ENCODE measurements around the gene CLSTN2.

The CLSTN2 gene

DNA sequence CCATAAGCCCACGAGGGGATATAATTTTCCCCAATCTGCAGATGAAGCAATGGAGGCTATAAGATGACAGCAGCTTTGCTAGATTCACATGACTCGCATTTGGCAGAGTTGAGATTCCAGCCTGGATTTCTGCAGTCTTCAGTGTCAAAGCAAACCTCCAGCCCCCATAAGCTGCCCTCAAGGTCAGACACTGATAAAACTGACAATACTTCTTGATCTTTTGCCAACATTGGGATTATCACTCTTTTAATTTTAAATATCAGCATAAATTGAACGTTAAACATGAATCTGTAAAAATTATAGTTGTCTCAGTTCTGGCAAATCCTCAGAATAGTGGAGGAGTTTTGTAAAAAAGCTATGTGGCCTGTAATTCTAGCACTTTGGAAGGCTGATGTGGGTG lies 508.8 kb downstream of the CLSTN2 start:
- FAIRE-seq = no peak

DNA sequence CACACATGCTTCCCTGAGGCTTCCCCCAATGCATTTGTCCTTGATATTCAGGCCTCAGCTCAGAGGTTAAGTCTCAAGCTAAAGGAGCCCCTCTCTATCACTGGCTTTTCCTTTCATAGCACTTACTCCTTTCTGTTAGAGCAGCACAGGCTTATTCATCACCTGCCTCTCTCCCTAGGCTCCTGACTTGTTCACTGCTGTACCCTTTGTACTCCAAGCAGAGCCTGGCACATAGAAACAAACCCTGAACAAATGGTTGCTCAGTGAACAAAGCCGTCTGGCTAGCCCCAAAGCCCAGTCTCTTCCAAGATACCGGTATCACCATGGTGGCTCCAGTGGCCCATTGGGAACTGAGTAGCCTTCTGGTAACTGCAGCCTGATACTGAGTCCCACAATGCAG lies 511.7 kb downstream of the CLSTN2 start:
- no peak for FAIRE-seq
- DNase-seq (ENCODE audit: low spot score) = no peak

More for the DNA sequence above, 508.8 kb downstream of the CLSTN2 start:
- DNase-seq (ENCODE audit: low spot score) = no peak

DNA sequence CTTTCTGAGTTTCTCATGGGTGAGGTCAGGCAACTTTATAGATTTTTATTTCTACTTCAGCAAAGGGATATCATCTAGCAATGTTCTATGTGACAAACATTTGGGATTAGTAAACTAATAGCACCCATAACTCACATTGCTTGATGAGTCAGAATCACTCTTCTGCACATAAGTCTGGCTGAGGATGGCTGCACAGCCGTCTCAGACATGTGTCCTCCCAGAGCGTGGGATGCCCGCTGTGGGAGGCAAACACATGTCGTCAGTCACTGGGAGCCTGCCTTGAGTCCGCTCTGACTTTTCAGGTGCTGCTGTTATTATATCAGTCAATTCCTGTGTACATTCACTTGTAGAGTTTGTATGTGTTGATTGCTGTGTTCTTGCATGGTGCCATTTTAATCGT lies 512.2 kb downstream of the CLSTN2 start:
- no peak for FAIRE-seq
- no peak for DNase-seq (ENCODE audit: low spot score)

DNA sequence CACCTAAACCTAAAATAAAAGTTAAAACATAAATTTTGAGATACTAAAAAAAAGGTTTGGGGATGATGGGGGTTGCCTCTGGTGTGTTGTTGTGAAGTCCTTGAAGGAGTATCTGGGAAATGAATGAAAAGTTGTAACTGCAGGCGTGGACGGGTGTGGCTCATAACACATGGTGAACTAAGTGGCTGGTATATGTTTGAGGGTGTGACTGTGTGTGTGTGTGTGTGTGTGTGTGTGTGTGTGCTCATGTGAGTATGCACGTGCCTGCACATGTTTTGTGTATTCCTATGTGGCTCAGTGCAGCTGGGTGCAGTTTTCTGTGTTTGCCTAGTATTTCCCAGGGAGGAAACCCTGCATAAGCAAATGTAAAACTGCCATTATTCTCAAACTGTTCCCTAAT lies 513.0 kb downstream of the CLSTN2 start:
- DNase-seq (ENCODE audit: low spot score) (no peak), FAIRE-seq (no peak)

DNA sequence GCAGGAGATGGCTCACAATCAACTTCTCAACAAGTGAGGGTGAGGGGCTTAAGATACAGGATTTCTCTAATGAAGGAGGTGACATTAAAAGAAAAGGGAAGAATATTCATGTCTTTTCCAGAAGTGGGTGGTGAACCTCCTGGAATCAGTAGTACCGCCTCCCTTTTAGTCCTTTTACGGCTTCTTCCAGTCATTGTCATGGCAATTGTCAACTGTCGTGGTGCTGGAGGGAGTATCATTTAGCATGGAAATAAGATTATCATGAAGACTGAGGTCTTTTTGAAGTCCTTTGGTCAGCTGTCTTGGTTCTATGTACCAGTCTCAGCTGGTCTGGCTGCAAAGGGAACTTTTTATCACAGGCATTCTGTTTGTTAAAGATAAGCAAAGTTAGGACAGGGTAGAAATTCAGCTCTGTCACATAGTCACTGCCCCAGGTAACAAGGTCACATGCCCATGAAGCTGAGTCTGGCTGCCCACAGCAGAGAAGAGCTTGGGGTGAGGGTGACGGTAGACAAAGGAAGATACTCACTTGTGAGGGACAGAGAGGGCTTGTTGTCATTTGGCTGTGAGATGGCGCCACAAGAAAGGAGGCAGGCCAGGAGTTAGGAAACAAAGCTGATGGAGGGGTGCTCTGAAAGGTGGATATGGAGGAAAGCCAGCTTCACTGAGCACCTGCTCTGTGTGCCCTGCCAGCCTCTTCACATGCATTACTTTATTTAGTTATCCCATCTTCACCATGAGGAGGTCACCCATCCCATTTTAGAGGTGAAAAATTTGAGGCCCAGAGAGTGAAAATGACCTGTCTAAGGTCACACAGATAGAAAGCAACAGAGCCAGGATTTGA lies 514.6 kb downstream of the CLSTN2 start:
- FAIRE-seq (no peak), DNase-seq (ENCODE audit: low spot score) (no peak)

DNA sequence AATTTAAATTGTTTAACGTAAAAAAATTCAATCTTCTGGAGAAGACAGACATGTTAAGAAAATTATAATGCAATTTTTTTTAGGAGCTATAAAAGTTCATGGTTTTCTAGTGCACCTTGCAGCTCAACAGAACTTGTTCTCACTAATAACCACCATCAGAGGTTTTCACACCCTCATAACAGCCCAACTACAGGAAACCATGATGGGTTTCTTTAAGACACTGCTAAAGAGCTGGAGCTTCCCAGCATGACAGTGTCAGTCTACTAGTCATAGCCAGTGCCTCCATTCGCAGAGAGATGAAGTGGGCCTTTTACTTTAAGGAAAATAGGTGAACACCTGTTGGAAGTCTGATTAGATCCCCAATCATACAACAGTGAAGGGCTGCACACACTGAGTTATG lies 518.8 kb downstream of the CLSTN2 start:
- DNase-seq (ENCODE audit: low spot score) = no peak
- no peak for FAIRE-seq

DNA sequence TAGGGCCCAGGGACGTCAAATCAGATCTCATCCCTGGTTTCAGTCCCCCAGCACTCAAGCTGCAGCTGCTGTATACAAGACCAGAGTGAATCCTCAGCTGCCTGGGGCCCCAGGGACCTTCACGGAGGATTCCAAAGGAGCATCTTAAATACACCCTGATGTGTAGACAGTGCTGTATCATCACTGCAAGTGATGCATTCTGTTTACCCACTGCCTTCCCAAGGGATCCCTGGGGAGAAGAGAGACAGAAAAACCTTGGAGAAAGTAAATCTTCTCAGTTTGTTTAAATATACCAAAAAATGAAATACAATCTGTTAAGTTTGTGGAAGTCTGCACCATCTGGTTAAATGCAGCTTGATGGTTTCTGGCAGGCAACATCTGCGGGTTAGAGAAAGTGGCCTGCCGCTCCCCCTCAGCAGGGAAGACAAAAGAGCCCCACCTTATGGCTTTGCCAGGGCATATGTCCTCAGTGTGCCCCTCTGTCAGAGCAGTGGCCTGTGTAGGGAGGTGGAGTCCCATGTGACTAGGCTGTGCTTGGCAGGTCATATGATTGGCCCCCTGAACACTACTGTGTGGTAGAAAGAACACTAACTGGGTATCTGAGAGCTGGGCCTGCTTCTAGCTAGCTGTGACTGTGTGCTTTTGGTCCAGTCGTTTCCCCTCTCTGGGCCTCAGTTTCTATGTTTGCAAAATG lies 520.7 kb downstream of the CLSTN2 start:
- no peak for FAIRE-seq

DNA sequence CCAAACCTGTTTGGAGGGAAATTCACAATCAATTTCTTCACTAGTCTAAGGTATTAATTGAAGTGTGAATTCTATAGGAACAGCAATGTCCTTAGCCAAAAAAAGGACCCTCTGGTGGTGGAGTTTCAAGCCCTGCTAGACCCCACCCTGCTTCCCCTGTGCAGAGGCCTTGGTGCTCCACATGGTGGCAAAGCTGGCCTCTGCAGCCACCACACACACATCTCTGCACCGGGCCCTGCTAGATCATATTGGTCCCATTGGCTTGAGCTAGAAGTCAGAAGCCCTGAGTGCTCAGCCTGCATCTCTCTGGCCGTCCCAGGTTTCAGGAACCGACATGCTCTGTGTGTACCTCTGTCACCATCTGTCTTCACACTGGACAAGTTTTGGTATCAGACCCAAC lies 522.0 kb downstream of the CLSTN2 start:
- FAIRE-seq (no peak), DNase-seq (ENCODE audit: low spot score) (no peak)

More for the DNA sequence above, 520.7 kb downstream of the CLSTN2 start:
- DNase-seq (ENCODE audit: low spot score) = no peak

DNA sequence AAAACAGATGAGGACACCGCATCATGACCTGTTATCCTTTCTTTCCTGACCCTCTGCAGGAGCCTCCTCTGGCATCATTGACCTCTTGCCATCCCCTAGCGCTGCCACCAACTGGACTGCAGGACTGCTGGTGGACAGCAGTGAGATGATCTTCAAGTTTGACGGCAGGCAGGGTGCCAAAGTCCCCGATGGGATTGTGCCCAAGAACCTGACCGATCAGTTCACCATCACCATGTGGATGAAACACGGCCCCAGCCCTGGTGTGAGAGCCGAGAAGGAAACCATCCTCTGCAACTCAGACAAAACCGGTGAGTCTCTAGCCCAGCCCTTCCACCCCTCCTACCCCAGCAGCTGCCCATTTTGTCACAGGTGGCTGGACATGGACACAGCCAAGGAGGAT lies 524.5 kb downstream of the CLSTN2 start:
- no peak for DNase-seq (ENCODE audit: low spot score)
- no peak for FAIRE-seq

DNA sequence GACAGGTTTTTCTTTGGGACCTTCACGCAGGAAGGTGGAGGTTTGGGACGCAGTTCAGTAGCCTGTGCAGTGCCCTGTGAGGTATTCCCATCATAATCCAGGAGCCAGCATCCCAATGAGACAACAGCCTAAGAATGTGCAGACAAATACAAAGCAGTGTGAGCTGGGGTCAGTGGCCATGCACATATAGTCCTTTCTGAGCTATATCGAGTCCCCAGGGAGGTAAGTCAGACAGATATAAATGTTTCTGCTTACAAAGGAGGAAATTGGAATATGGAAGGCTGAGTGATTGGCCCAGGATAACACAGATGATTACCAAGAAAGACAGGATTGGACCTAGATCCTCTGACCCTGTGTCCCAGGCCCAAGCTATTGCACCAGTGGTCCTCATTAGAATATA lies 526.3 kb downstream of the CLSTN2 start:
- FAIRE-seq (no peak), DNase-seq (ENCODE audit: low spot score) (no peak)

DNA sequence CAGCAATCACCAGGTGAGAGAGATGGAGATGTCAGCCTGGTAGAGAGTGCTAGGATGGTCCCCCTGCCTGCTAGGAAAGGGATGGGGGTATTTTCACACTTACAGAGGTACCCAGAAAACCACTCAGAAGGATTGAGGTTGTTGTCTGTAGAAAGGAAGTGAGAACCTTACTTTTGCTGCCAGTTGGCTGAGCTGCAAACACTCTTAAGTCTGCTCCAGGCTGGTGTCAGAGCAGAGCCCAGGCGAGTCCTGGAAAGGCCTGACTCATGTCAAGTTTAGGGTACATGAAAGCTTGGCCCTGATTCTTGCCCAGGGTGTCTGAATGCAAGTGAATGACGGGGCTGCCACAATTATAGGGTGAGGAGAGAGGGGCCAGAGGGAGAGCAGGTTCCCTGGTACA lies 528.4 kb downstream of the CLSTN2 start:
- DNase-seq (ENCODE audit: low spot score) (no peak), FAIRE-seq (no peak)

DNA sequence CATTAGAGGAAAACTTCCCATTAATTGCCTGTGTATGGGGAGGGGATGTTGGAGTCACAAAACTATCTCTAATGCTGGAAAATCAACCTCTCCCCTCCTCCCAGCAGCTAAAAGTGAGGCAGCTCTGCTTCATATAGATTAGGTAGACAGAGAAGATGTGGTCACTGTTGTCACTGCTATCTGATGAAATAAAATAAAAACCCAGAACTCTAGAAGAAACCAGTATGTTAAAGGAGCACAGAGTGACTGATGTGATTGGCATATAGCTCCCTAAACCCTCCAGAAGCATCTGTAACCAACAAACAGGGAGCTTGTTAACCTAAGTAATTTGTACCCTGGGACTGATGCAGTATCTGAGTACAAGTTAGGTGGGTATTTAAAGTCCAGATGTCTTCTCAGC lies 531.0 kb downstream of the CLSTN2 start:
- FAIRE-seq (no peak), DNase-seq (ENCODE audit: low spot score) (no peak)

DNA sequence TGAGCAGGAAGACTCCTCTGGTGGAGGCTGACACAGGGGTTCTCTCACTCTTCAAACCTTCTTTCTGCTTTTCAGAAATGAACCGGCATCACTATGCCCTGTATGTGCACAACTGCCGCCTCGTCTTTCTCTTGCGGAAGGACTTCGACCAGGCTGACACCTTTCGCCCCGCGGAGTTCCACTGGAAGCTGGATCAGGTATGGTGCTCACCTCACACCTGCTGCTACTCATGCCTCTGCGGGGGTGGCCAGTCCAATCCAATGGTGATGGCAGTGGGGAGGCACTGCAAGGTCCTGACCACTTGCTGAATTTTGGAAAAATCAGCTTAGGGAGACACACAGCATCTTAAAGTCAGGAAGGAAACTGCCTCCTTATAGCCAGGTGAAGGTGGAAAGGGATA lies 531.5 kb downstream of the CLSTN2 start:
- DNase-seq (ENCODE audit: low spot score) (no peak), FAIRE-seq (no peak)

DNA sequence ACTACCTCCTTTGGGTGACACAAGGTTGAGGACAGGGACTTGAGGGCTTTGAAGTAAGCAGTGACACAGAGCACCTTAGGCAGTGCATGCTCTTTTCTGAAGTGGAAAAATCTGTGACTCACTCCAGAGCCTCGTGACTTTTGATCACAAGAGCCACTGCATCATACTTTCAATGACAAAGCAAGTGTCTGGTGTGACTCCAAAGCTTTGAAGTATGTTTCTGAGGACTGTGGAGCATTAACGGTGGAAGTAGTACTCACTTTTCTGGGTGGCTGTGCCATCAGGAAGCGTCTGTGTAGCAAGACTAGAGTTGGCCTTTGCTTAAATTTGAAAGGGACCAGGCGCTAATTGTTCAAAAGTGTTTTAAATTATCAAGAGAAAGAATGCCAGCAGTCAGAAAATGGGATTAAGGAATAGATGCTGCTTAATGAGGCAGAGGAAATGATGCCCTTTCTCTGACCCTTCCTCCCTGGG lies 532.2 kb downstream of the CLSTN2 start:
- peak; percentile 33 for DNase-seq (ENCODE audit: low spot score)
- no peak for FAIRE-seq

DNA sequence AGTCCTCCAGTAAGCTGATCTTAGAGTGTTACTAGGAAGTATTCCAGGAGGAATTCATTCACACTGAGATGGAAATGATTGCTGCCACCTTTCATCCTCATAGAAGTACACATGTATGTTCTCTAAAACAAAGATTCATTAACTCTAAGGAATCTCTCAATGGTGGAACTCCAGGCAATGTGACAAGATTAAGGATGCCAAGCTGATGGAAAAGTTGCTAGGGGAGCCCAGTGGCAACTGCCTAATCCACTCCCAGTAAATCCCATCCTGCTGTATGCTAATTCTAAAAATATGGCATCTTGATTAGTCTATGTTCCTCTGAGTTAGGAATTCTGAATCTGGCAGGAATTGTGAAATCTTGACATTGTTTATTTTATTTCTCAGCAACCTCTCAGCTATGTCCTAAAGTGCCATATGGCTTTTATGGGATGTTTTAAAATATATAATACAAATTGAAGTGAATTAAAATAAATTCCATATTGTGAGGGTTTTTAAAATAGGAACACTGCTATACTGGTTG lies 532.9 kb downstream of the CLSTN2 start:
- DNase-seq (ENCODE audit: low spot score) = no peak
- FAIRE-seq = no peak

DNA sequence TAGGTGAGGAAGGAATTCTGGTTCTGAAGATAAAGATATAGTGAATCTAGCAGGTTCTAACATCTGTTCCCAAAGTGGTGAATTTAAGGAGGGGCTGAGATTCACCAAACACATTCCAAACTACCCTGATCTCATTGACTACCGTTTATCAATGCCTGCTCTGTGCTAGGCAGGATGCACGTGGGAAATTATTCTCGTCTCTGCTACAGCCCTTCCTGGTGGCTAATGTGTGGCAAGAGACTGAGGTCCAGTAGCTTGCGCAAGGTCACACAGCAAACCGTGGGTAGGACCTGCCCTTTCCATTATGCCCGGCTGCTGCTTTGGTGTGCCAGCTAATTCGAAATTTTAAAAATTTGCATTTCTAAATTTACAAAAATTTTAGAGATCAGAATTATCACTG lies 533.4 kb downstream of the CLSTN2 start:
- FAIRE-seq (no peak), DNase-seq (ENCODE audit: low spot score) (no peak)

DNA sequence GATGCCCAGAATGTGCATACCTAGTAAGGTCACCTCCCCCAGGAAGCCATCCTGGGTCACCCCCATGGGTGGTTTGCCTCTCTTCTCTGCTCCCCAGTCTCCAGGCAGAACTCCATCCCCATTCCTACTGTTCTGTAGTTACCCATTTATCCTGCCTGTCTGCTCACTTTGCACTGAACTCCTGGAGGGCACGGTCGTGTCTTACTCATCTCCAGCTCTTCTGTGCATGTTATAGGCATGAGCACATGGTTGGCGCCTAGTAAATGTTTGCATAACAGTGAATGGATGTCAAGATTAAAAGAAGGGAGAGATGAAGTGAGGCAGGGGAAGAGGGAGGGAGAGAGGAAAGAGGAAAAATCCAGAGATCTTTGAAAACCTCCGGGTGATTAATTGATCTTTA lies 534.5 kb downstream of the CLSTN2 start:
- DNase-seq (ENCODE audit: low spot score) (no peak), FAIRE-seq (no peak)

DNA sequence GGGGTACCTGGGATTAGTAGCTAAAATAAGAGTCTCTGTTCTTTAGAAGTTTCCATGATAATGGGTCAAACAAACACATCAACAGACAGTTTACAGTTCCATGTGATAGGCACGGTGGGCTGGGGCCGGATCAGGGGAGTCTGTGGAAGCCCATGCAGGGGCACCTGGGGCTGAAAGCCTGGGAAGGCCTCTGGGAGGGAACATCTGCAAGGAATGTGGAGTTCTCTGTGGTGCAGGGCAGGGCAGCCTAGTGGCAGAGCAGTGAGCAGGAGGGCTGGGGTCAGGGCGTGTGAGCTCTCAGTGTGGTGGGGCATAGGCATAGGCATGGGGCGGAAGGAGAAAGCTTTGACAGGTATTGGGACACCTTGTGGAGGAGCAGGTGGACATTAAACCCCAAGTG lies 535.2 kb downstream of the CLSTN2 start:
- FAIRE-seq = no peak
- no peak for DNase-seq (ENCODE audit: low spot score)

DNA sequence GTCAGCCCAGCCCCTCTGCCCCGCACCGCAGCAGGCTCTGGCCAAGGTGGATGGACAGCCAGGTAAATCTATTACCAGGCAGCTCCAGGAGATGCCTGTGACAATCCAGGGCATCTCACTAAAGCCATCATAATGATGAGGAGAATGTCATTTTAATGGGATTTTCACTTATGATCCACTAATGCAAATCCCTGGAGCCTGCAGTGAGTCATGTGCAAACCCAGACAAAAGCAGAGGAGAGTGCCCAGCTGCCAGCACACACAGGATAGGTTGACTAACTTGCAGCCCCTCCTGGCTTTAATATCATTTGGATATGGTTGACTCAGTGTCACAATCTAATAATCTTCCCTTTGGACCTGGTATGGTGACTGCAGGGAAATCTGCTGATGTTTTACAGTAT lies 536.0 kb downstream of the CLSTN2 start:
- DNase-seq (ENCODE audit: low spot score) = no peak
- no peak for FAIRE-seq

DNA sequence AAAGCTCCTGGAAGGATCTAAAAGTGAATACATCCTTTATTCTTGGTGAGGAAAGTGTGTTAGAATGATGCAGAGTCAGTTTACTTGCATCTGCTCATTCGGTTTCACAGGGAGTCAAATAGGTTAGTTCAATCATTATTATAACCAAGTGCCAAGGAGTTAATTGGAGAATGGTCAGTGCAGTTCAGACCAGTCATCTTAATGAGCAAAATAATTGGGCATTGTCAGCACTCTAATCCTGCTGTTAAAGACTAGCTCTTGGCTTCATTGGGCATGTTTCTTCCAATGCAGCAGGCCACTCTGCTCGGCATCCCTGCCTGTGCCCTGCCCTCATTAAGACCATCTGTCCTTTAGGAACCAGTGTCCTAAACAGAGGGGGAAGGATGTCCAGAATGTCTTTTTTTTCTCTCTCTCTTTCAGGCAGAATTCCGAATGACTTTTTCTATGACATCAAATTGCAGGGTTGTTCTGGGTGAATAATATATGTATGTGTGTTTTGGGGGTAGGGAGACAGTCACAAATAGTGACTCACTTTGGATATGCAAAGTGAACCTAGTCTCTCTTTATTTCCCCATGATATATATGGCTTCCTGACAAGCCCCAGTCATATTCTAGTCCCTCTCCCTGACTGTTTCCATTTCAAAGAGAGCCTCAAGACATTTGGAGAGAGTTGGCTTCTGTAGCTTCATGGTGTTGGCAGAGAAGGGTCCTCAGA lies 537.5 kb downstream of the CLSTN2 start:
- no peak for DNase-seq (ENCODE audit: low spot score)
- FAIRE-seq = no peak

DNA sequence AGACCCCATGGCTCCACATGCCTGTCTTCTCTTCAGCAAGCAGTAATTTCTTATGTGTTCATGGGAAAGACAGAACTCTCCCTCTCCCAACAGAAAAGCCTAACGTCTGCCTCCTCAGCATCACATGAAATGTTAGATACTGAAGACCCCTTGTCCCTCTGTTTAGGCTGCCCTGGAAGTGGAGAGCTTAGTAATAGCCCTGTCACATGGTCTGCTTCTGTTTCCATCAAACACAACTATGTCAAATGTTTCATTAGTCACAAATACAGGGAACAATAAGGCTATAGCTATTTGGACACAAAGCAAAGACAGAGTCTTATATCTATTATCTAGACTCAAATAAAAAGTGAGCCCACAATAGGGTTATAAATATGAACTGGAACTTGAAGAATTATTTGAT lies 552.6 kb downstream of the CLSTN2 start:
- DNase-seq (ENCODE audit: low spot score) (no peak), FAIRE-seq (no peak)

DNA sequence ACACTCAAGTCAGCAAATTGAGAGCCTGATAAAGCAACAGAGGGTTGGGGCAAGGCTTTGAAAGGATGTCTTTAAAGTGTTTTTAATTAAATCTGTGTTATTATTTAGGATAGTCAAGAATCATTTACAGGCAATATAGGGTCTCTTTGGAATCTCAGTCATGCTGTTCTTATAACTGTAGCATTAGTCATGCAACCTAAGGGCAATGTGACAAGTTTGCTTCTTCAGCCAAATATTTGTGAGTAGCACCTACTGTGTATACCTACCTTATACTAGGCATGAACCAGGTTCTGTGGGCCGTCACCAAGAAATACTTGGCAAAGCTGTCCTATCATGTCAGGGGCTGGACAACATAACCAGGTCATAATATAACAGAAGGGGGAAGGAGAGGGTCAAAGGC lies 558.3 kb downstream of the CLSTN2 start:
- no peak for DNase-seq (ENCODE audit: low spot score)
- no peak for FAIRE-seq
